Loucy (cell line): ENCODE data around the gene ATXN7L1.

Source experiments
- H2AFZ ChIP-seq: fragments of 200-600 bp; sonication (generic); 2 replicates; pipeline ENCODE4 v1.6.0; 2016; ENCODE audit warnings: antibody characterized with exemption, mild to moderate bottlenecking, low read length, moderate library complexity
- H3F3A ChIP-seq: fragments of 200-600 bp; 2 replicates; pipeline ENCODE4 v1.6.0; 2016; ENCODE audit warnings: antibody characterized with exemption, low read depth, mild to moderate bottlenecking
- H3K27me3 ChIP-seq: fragments of 200-600 bp; sonication (generic); 2 replicates; pipeline ENCODE4 v1.6.1; 2014; ENCODE audit warnings: low read length, mild to moderate bottlenecking; ENCODE audit not compliant: insufficient read depth, poor library complexity, severe bottlenecking
- H3K36me3 ChIP-seq: fragments of 200-600 bp; sonication (generic); 2 replicates; pipeline ENCODE4 v1.6.1; 2016; ENCODE audit warnings: low read length; ENCODE audit not compliant: insufficient read depth
- H3K4me1 ChIP-seq: fragments of 200-600 bp; sonication (generic); 2 replicates; pipeline ENCODE4 v1.5.1; 2014; ENCODE audit warnings: low read length, mild to moderate bottlenecking; ENCODE audit not compliant: insufficient read depth, poor library complexity, severe bottlenecking
- H3K4me2 ChIP-seq: fragments of 200-600 bp; sonication (generic); 2 replicates; pipeline ENCODE4 v1.6.0; 2014; ENCODE audit warnings: antibody characterized with exemption, low read length, low read depth, mild to moderate bottlenecking; ENCODE audit not compliant: poor library complexity, severe bottlenecking
- H3K4me3 ChIP-seq: fragments of 200-600 bp; sonication (generic); 2 replicates; pipeline ENCODE4 v1.5.1; 2014; ENCODE audit warnings: low read length, mild to moderate bottlenecking, mixed read lengths; ENCODE audit not compliant: poor library complexity, severe bottlenecking
- H3K79me2 ChIP-seq: fragments of 200-600 bp; sonication (generic); 2 replicates; pipeline ENCODE4 v1.6.1; 2014; ENCODE audit warnings: low read length; ENCODE audit not compliant: insufficient read depth
- H3K9ac ChIP-seq: fragments of 200-600 bp; sonication (generic); 2 replicates; pipeline ENCODE4 v1.6.0; 2014; ENCODE audit warnings: mild to moderate bottlenecking, low read depth, low read length, moderate library complexity; ENCODE audit not compliant: poor library complexity, severe bottlenecking
- H3K9me2 ChIP-seq: fragments of 200-600 bp; sonication (generic); replicated peaks from 2 replicates; pipeline ENCODE4 v1.6.1; 2016; ENCODE audit warnings: low read depth, low read length, mixed read lengths
- H3K9me3 ChIP-seq: fragments of 200-600 bp; sonication (generic); 2 replicates; pipeline ENCODE4 v1.6.1; 2014; ENCODE audit warnings: mild to moderate bottlenecking, antibody characterized with exemption, low read length, low read depth; ENCODE audit not compliant: insufficient read depth
- H4K20me1 ChIP-seq: fragments of 200-600 bp; sonication (generic); 2 replicates; pipeline ENCODE4 v1.6.0; 2014; ENCODE audit warnings: antibody characterized with exemption, low read length, mild to moderate bottlenecking; ENCODE audit not compliant: insufficient read depth, poor library complexity, severe bottlenecking
- EZH2phosphoT487 ChIP-seq: fragments of 200-600 bp; IDR thresholded peaks from 2 replicates; pipeline ENCODE4 v1.6.1; 2018; ENCODE audit warnings: antibody characterized with exemption, mild to moderate bottlenecking, moderate library complexity, borderline replicate concordance
- TF ChIP-seq, protein P1 (sequence below): fragments of 200-600 bp; sonication (generic); conservative IDR thresholded peaks from 2 replicates; pipeline ENCODE4 v1.5.1; 2014; ENCODE audit warnings: mild to moderate bottlenecking, antibody characterized with exemption, low read length

ATXN7L1 gene

DNA sequence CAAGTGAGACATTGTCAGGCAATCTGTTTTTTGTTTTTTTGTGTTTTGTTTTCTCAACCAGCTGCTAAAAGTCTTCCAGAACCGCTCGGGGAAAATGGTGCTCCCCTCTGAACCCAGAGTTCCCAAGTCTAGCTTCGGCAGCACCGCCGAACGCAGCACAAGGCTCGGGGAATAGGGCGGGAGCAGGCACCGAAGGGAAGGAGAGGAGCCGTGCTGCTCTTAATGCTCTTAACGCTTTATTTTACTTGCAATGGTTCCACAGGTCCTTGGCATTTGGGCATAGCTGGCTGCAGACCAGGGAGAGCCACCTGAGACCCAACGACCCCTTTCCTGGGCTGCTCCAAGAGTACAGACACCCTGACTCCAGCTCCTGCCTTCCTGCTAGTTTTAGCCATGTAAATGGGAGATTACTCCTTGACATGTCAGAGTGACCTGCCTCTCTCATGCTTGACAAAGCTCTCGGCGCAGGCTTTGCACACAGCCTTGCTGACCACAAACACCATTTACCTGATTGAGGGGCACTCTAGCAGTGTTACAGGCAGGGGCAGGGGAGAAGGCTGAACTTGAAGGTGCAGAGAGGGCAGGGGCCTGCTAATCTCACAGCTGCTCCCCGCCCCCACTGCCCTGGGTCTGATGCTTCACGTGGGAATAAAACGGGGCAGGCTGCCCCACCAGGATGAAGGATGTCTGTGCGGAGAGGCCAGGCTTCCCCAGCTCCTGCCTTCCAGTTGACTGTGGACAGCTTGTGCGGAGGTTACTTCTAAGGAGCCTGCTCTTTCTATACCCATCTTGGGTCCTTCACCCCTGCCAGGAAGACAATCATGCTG lies 236.5 kb downstream of the ATXN7L1 start:
- Histone ChIP-seq H3K9me2 (no peaks in the 10 kb centered on the region), H3K4me1 (no peaks in the 10 kb centered on the region), H4K20me1 (no peaks in the 10 kb centered on the region), H3K79me2 (no peaks in the 10 kb centered on the region), H3K9me3 (no peaks in the 10 kb centered on the region), H3K9ac (no peak overlapping the region), H3K36me3 (peaks cover 6% of the 10 kb centered on the region; the same call in 1 of the 2 replicates), H3K4me2 (no peak overlapping the region), H3F3A (no peaks in the 10 kb centered on the region), H3K27me3 (no peaks in the 10 kb centered on the region), H3K4me3 (no peak overlapping the region), H2AFZ (no peak overlapping the region)
- TF ChIP-seq, protein P1, sequence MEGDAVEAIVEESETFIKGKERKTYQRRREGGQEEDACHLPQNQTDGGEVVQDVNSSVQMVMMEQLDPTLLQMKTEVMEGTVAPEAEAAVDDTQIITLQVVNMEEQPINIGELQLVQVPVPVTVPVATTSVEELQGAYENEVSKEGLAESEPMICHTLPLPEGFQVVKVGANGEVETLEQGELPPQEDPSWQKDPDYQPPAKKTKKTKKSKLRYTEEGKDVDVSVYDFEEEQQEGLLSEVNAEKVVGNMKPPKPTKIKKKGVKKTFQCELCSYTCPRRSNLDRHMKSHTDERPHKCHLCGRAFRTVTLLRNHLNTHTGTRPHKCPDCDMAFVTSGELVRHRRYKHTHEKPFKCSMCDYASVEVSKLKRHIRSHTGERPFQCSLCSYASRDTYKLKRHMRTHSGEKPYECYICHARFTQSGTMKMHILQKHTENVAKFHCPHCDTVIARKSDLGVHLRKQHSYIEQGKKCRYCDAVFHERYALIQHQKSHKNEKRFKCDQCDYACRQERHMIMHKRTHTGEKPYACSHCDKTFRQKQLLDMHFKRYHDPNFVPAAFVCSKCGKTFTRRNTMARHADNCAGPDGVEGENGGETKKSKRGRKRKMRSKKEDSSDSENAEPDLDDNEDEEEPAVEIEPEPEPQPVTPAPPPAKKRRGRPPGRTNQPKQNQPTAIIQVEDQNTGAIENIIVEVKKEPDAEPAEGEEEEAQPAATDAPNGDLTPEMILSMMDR, result no peak
- TF ChIP-seq EZH2phosphoT487, result no peak

DNA sequence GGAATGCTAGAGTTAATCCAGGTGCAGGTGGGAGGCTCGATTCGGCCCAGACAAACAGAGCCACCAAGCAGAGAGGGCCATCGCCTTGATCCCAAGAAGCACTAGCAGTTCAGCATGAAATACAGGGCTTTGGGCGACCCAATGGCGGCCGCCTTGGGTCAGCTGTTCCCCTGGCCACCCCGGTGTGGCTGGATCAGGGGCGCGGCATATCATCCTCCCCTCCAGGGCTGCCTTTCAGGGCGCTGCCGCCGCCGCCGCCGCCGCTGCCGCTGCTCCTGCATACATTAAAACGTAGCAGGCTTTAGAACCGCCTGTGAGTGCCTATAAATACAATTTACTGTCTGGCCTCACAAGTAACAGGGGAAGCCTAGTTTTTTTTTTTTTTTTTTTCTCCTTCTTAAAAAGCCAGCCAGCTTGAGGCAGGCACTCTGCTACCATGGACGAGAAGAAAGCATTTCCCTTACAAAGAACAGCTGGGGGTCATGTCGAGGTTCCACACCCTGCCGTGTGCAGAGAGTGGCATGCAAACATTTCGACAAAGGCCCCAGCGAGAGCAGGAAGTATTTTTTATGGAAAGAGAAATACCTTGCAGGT lies 237.4 kb downstream of the ATXN7L1 start:
- Histone ChIP-seq H3K4me1 (no peaks in the 10 kb centered on the region), H3K9me2 (no peaks in the 10 kb centered on the region), H3K9ac (no peak overlapping the region), H4K20me1 (no peaks in the 10 kb centered on the region), H3F3A (no peaks in the 10 kb centered on the region), H3K4me2 (no peak overlapping the region), H3K79me2 (no peaks in the 10 kb centered on the region), H3K36me3 (peaks cover 6% of the 10 kb centered on the region; the same call in 1 of the 2 replicates), H3K4me3 (no peak overlapping the region), H3K27me3 (no peaks in the 10 kb centered on the region), H3K9me3 (no peaks in the 10 kb centered on the region), H2AFZ (no peak overlapping the region)
- TF ChIP-seq EZH2phosphoT487, result no peak
- TF ChIP-seq, protein P1, result no peak

GRCh38 chr7:105638334-105638733 lies 238.1 kb downstream of the ATXN7L1 start:
- H3F3A ChIP-seq, result no peaks in the 10 kb centered on the region

More at GRCh38 chr7:105638334-105638733, 238.1 kb downstream of the ATXN7L1 start:
- Histone ChIP-seq H3K27me3 (no peaks in the 10 kb centered on the region), H3K9ac (no peak overlapping the region), H4K20me1 (no peaks in the 10 kb centered on the region), H3K4me2 (no peak overlapping the region), H3K9me3 (no peaks in the 10 kb centered on the region), H3K36me3 (peaks cover 6% of the 10 kb centered on the region; the same call in 1 of the 2 replicates), H3K4me3 (no peak overlapping the region), H3K9me2 (no peaks in the 10 kb centered on the region), H3K4me1 (no peaks in the 10 kb centered on the region), H2AFZ (no peak overlapping the region), H3K79me2 (no peaks in the 10 kb centered on the region)
- TF ChIP-seq, protein P1, result no peak
- no peak for TF ChIP-seq EZH2phosphoT487
